Measurements from ENCODE around the gene FRMPD4.
"Not testable (repeated sequence)": the region's sequence is repeated elsewhere in the genome, so short reads cannot be mapped to it uniquely, and the experiment has no call there.

The FRMPD4 gene

DNA sequence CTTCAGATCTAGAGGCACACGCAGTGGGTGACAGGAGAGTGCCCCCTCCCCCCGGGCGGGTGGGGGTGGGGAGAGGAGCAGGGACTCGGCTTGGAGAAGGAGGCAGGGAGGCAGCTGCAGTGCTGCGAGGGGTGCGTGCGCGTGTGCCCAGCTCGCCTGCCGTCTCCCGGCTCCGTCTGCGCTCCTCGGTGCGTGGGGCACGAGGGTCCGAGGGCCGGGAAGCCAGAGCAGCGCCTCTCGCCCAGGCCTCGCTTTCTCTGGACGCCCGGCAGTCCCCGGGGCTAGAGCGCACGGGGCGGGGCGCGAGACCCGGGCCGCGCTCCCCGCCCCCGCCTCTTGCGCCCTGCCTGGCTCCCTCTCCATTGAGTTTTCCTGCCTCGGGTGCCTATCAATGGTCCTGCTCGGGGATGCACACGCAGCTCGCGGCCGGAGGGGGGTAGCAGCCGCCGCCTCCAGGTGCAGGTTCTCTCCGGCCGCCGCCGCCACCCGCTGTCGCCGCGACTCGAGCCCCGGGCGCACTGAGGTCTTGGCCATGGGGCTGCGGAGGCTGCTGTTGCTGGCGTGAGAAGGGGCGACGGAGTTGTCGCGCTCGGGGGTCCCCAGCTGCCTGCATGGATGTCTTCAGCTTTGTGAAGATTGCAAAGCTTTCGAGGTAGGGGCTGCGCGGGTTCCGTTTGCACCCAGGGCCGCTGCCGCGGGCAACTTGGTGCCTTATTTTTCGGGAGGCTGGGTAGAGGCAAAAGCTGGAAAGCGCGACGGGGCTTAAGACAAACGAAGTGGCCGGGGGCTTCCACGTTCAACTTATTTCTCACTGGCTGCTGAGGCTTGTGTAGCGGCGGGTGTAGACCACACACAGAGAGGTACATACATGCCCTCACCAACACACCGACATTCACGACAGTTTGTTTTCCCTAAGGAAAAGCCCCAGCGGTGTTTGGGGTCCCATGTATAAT is at the start of gene FRMPD4:
Gene FRMPD4 (plus strand): TSS at position 113 of the 953 bp plus-strand sequence. CDS start 499 bp downstream, at position 612.
- no peak for DNase-seq

- no peak for DNase-seq
Measured at GRCh38 chrX:12089740-12090139, 48.5 kb upstream of the FRMPD4 start.

- DNase-seq, result no peak
Measured at GRCh38 chrX:12113321-12113720, 25.0 kb upstream of the FRMPD4 start.

- no peak for DNase-seq
Measured at GRCh38 chrX:12115377-12115776, 22.9 kb upstream of the FRMPD4 start.

DNA sequence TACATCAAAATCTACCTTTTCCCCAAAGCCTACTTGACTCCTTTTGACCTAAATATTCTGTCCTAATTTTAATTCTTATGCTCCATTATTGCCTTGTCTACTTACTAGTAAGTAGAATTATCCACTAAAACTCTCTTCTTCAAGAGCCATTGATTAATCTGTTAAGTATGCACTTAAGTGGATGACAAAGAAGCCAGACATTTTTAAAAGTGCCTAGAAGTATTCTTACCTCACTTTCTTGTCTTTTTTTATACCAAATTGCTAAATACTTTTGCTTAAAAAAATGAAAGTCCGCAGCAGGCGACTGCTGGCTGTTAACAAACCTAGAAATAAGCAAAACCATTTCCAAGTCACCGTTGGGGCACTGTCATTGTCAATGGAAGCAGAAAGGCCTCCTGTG is 20.1 kb upstream of the FRMPD4 start:
- DNase-seq, result no peak

- no peak for DNase-seq
Measured at GRCh38 chrX:12128017-12128416, 10.3 kb upstream of the FRMPD4 start.

GRCh38 chrX:12137951-12138360 is 317 bp upstream of the FRMPD4 start:
- DNase-seq, result no peak

- no peak for DNase-seq
Measured at GRCh38 chrX:12139934-12140611, 1.8 kb downstream of the FRMPD4 start.

GRCh38 chrX:12141511-12141910 is 3.2 kb downstream of the FRMPD4 start:
- DNase-seq, result no peak

GRCh38 chrX:12142661-12143060 is 4.4 kb downstream of the FRMPD4 start:
- no peak for DNase-seq

DNA sequence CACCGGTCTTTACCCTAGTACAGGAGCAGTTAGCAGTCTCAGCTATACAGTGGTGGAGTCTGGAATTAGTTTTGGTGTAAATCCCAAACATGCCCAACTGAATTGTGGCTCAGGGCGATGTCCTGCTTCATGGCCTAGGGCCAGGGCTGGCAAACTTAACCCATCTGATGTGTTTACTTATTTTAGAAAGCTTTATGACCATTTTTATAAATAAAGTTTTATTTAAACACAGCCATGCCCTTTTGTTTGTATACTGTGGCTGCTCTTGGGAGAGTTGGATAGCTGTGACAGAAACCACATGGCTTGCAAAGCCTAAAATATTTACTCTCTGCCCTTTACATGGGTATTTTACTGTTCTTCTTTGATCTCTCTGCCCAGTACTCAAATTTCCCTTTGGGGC is 7.1 kb downstream of the FRMPD4 start:
- DNase-seq, result no peak

GRCh38 chrX:12149670-12150407 is 11.6 kb downstream of the FRMPD4 start:
- no peak for DNase-seq

DNA sequence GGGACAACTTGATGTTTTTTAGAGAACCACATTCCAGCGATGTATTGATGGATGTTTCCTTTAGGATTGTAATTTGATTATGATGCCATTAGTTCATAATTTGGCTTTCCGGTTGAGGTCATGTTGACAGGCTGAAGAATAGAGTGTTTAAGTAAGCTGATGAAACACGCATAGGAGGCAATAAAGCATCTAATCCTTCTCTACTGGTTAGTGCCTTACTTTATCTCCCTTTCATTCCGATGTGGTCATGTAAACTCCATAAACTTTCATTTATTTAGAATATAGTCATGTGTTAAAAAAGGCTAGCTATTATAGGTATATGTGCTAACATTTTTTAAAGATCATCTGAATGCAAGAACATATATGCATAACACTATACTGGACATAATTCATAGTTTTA is 15.0 kb downstream of the FRMPD4 start:
- no peak for DNase-seq

DNA sequence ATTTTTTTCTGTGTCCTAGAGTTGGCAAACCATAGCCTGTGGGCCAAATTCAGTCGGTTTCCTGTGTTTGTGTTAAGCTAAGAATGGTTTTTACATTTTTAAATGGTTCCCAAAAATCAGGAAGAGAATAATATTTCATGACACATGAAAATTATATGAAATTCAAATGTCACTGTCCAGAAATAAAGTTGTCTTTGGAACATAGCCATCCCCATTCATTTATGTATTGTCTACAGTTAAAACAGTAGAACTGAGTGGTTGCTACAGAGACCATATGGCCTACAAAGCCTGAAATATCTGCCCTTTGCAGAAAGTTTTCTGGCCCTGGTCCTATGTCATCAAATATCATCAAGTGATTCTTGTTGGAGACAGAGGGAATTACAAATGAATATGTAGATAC is 15.5 kb downstream of the FRMPD4 start:
- DNase-seq, result no peak

DNA sequence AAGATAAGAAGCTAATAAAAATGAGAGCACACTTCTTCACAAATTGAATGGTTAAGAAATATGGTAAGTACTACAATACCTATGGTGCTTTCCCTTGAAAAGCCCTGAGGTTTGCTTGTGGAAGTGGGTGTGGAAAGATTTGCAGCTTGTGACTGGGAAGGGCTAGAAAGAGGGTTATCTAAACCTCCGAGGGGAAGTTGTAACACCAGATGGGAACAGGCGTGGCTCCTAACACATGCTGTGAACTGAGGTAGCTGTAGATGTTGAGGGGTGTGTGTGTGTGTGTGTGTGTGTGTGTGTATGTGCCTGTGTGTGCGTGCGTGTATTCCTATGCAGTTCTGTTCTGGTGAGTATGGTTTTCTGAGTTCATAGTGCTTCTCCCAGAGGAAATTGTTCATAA is 21.5 kb downstream of the FRMPD4 start:
- DNase-seq, result no peak

DNA sequence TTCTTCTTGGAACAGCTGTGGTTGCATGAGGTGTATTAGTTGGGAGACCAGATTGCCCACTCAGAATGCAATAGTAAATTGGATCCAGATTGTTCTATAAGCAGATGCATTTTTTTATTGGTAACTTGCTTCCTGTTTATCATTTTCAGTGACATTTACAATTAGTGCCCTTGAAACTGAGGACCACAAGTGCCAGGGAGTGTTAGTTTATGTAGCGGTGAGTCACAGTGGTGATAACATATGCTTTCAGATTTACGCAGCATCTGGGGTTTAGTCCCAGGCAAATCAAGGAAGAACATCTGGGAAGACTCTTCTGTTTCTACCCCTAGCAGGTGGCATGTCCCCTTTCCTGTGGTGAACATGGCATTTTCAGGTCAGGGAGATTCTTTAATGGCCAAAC is 24.1 kb downstream of the FRMPD4 start:
- DNase-seq, result no peak

GRCh38 chrX:12164180-12164579 is 25.9 kb downstream of the FRMPD4 start:
- DNase-seq, result not testable (repeated sequence)

DNA sequence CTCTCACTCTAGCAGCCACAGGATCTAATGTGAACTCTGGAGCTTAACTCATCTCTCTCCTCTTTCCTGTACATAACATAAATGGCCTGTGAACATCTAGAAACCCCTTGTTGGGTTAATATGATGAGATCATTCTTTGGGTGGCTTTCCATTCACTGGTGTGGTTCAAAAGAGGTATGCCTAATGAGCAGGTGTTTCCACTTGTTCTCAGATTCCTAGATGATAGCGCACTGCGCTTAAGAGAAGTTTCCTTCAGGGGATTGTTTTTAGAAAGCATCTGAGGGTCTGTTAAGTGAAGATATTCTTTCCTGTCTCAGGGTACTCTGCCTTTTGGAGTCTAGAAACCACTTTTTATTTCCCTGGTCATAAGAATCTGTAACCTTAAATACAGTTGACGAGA is 32.5 kb downstream of the FRMPD4 start:
- no peak for DNase-seq

DNA sequence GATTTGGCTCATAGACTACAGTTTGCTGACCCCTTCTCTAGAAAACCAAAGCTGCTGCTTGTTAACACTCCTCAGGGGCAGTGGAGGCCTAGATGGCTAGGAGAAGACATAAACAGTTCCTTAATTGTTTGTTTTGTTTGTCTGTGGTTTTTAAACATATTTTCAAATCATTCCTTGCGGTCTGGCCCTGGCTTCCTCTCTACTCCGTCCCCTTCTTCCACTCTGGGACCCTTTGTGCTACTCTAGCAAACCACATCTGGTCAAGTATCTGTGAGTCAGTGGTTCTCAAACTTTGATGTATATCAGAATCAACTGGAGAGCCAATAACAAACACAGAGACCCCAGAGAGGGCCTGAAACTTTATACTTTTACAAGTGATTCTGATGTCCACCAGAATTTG is 36.1 kb downstream of the FRMPD4 start:
- no peak for DNase-seq

DNA sequence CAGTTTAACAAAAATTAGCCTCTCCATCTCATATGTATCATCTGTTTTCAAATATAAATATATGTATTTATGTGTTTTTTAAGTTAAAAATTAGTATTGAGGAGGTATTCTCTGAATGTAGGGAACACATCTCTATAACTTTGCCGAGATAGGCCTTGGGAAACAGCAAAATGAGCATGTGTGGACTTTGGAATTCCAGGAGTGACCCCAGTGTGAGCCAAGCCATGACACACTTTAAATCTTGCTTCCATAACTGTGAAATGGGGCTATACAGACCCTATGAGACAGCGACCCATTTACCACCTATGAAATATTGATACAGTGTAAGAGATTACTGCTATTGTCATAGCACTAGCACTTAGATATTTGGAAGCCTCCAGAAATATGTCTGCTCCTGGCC is 58.8 kb downstream of the FRMPD4 start:
- no peak for DNase-seq

DNA sequence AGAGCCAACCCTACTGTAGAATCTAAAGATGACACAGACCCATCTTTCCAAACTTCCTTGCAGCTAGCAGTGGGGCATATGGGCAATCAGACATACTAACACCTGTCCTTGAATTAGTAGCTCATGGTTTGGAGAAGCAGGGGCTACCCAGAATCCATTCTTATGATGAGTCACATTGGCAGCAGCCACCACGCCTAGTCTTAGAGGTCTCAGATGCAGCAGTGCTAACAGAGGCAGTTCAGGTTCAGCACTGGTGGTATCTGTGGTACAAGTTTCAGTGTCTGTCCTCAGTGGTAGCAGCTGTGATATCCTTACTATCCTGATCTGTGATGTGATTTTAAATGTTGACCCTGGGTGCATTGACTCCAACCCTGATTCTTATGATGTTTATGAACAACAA is 68.1 kb downstream of the FRMPD4 start:
- DNase-seq, result no peak

DNA sequence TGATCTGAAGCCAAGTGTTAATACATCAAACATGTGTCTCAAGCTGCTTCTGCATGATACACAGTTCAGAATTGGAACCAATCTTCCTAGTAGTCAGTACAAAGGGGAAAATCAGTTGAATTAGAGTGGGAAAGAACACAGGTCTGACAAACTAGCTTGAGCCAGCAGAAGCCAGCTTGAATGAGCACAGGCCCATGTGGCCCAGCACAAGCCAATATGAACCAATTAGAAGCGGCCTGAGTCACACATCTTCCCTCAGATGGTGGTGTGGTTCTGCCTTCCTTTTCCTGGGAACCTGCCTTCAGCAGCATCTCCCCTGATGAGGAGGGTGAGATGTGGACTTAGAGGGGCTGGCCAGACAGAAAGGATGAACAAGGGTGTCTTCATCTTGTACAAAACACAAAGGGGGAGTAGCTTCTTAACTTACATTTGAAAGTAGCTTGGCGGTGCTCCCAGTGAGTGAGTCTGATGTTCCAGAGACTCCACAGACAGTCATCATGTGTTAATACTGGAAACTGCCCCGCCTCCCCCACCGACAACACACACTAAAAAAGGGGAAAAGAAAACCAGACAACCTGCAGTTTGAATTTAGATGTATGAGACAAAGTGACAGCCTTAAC is 72.0 kb downstream of the FRMPD4 start:
- no peak for DNase-seq

DNA sequence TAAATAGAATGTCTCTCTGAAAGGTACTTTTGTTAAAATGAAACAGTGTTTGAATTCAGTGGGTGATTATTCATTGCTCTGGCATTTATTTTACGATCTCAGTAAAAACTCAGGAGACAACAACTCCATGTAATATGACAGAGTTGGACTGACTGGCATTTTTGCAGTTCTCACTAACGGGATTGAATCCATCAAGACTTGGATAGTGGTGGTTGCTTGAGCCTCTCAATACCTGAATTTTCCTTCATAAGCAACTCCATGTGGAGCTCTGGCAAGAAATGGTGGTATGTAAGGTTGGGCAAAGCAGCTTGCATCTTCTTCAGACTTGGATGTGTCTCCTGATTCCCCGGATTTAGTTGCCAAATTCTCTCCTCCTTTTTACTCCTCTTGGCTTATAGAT is 72.7 kb downstream of the FRMPD4 start:
- DNase-seq, result no peak
